ENCODE measurements around the gene PXMP2.

The PXMP2 gene

DNA sequence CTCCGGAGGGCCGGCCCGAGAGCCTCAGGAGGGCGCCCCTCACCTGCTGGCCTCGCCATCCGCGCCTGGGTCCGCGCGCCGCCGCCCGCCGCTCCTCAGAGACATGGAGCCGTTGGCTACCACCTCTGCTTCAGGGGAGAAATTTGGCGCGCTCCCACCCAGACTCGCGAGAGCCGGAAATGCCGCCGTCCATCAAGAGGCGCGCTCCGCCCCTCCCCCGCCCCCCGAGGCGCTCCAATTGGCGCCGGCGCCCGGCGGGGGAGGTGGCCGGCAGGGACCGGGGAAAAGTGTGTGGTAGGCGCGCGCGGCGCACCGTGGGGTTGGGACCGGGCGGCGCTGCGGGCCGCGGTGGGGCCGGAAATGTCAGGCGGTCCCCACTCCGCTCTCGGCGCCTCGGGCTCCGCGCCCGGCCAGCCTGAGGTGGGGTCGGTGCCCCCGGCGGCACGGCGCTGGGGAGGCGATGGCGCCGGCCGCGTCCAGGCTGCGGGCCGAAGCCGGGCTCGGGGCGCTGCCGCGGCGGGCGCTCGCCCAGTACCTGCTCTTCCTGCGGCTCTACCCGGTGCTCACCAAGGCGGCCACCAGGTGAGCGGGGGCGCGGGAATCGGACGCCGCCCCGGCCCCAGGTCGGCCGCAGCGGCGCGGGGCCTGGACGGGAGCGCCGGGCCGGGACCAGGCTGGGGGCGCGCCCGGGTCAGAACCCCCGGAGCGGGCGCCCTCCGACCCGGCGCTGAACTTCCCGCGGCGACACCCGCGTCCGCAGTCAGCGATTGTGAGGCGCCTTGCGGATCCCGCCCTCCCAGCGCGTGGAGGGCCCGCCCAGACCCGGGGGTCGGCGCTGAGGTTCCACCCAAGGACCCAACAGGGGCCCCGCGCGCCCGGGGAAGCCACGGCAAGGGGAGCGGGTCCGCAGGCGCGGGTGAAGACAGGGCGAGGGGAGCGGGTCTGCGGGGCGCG, at the start of gene PXMP2, which contains the start of gene POLE:
TSS of gene PXMP2 (plus strand) at position 377 of the 954 bp plus-strand sequence. CDS start at position 461, 84 bp downstream.
TSS of gene POLE (minus strand) at position 132 of the 954 bp plus-strand sequence. CDS start at position 105, 27 bp downstream.
- peak; percentile 93 for DNase-seq (ENCODE audit: low spot score)

DNA sequence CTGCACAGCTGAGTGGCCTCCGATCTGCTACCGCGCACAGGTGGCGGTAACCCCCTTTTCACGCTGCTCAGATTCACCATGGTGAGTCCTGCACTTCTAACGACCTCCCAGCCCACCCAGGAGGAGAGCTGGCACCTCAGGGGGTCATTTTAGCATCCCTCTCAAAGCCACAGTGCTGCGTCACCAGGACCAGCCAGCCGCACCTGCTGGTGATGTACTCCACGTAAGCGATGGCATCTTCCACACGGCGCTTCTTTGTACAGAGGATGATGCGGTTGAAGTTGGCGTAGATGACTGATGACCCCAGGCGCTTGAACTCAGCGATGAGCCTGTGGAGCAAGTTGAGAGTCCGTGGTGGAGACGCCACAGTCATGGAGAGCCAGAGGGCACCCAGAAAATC, 49.6 kb upstream of the PXMP2 start:
- no peak for DNase-seq (ENCODE audit: low spot score)

DNA sequence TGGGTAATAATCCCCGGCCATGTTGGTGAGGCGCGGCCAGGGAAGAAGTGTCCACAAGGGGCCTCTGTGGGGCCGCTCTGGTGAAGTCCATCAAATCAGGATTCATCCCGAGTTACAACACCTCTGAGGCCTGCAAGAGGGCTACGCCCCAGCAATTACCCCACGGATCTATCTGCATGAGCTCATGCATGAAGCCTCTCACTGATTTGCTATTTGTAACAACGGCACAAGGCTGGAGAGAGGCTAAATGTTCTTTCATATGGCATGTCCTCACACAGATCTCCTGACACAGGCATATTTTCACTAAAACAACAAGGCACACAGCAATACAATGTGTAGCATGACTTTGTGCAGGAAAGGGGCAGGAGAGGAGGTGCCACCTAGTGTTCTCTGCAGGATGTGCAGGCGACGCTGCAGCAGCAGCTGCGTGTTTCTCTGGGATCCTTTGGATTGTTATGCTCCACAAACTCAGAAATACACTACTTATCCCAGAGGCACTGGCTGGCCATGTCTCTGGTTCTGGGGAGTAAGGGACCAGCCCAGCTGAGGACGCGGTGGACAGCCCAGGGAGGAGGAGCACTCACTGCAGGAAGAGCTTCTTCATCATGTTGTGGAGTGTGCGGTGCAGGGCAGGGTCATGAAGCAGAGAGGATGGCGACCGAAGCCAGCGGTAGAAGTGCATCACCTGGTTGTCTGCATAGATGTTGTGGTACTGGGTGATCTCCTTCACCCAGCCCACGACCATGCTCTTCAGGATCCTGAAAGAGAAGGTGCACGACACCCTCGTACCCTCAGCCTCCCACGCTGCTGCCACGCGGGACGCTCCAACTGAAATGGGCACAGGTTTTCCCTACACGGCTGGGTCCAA, 48.6 kb upstream of the PXMP2 start:
- peak; percentile 51 for DNase-seq (ENCODE audit: low spot score)

DNA sequence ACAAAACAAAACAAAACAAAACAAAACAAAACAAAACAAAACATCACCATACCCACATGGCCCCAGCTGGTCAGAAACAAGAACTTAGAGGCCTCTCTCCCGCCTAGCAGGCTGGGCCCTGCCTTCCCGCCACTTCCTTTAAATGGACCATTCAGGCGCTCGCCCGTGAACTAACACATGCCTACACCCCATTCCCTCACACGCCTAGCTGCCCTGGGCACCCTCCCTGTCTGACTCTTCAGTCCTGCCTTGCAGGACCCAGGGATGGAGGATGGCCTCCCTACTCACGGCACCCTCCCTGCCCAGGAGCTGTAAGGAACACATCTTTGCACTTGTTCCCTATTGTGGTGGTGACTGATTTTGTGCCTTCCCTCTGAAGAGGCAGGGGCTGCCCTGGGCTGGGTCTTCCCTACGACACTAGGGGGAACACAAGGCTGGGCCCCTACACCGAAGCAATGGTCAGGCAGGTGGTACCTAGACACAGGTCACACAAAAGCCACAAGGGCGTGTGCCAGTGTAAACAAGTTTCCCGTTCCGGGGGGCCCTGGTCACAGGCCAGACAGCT, 47.3 kb upstream of the PXMP2 start:
- DNase-seq (ENCODE audit: low spot score) = no peak

DNA sequence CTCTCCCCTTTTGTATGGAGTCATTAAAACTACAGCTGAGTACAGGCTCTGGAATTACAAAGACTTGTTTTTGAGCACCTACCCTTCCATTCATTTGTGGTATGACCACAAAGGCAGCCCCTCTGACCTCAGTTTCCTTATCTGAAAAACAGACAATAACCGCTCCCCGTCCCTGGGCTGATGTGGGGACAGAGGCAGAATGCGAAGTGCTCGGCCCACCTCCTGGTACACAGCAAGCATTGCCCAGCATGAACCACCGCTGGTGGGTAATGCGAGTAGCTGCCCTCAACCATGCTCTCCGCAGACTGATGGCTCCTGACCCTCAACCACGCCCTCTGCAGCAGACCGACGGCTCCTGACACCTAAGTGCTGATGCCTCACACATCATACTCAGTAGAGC, 46.5 kb upstream of the PXMP2 start:
- DNase-seq (ENCODE audit: low spot score) = no peak

DNA sequence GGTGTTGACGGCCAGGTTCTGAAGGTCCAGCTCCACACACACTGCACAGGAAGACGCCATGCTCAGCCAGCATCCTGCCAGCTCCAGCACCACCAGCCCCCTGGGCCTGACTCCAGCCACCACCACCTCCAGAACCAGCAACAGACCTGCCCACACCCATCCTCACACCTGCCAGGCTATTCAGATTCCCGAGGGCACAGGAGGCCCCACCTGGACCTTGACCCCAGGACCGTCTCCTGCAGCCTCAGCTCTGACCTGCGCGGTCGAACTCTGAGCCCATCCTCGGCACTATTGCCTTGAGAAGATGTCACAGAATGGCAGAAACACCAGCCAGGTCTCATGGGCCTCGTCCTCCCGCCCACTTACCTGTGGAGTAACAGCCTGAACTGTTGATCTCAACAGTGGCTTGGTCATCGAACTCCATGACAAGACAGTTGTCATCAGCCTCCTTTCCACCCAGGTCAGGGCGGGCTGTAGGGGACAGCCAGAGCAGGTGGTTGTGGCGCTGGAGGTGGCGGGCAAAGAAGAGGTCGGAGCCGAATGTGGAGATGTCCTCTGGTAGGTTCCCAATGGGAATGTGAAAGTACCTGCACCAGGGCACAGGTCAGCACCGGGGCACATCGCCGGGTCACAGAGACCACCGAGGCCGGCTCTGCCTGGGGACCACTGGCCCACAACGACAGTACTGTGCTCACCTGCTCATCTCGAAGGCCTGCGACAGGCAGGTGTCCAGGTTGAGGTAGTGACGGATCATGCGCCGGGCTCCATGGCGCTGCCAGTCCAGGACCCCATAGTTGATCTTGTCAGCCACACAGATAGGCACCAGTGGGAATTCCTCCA, 45.4 kb upstream of the PXMP2 start:
- DNase-seq (ENCODE audit: low spot score) = no peak

DNA sequence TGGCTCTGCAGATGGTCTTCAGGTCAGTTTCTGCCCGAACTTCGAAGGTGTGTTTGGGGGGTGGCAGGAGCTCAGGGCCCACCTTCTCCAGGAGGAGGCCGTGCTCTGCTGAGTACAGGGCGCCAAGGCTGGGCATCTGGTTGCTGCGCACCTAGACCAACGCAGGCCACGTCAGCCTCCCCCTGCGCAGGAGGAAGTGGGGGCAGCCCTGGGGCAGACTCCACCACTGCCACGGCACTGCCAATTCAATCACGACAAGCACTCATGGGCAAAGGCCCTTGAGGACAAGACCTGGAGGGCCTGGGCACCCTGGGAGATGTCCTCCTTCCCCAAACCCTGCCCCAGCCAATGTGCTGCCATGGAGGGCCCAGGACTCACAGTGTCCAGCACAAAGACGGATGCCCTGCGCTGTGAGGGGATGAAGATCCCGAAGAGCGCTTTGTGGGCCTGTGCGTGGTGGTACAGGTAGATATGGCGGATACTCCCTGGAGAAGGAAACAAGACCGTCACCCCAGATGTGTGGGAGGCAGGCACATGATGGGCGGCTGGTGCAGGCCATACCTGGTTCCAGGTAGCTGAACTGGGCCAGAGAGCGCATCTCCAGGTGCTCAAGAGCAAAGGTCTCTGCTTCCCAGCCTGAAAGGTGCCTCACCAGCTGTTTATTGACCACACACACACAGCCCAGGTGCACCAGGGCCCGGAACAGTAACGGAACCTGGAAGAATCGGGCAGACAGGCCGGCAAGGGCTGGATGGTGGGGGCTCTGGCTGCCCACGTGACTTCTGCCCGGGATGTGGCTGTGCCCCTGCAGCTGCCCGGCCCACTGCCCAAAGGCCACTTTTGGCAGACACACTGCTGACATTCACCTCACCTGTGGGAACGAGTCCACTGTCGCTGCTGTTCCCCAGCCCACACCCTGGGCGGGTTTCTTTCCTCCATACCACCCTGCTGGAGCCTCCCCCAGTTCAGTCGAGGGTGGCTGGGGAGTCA, 44.2 kb upstream of the PXMP2 start:
- DNase-seq (ENCODE audit: low spot score) = no peak

DNA sequence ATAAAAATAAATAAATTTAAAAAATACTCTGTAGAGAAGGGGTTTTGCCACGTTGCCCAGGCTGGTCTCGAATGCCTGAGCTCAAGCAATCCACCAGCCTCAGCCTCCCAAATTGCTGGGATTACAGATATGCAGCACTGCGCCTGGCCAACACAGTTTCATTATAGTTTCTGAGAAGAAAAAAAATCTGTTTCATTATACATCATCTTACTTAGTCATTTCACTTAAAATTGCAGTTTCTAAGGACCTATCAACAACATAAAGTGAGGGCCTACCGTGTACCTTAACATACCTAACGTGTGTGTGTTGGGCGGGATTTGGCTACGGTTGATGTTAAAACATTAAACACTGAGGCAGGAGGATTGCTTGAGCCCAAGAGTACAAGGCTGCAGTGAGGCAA, 40.5 kb upstream of the PXMP2 start:
- DNase-seq (ENCODE audit: low spot score) = no peak

DNA sequence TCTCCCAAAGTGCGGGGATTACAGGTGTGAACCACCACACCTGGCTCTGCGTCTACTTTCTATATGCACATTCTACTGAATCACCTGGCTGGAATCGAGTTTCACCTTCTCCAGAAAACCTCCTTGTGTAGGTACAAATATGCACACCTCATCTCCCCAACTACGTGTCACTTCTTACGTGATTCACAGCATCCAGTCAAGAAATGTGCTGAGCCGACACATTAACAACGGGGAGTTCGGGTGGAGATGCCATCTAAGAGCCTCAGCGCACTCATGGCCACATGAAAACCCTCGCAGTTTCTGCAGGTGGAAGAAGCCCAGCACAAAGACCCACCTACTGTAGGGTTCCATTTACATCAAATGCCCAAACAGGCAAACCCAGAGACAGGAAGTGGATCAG, 39.5 kb upstream of the PXMP2 start:
- no peak for DNase-seq (ENCODE audit: low spot score)

DNA sequence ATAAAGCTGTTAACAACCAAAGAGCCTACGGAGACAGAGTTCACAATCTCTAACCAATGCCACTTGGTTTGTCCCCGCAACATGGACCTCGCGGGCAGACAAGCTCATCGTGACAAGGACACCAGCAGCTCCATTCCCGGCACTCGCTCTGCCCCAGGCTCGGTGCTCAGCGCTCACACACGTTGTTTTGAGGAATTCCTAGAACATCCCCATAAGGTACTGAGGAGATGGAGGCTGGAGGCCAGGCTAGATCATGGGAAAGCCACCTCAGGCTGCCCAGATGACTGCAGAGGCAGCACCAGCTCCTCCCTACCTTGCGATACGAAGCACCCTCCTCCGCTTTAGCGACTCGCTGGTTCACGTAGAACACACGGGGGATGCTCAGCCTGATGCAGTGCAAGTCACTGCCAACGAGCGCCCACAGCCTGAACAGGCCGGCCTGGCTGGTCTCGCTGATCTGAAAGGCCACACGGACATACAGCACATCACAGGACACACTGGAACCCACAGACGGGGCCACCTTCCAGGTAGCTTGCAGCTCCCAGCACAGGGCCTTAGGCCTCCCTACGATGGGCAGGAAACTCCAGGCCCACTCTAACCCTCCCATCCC, 38.7 kb upstream of the PXMP2 start:
- no peak for DNase-seq (ENCODE audit: low spot score)

DNA sequence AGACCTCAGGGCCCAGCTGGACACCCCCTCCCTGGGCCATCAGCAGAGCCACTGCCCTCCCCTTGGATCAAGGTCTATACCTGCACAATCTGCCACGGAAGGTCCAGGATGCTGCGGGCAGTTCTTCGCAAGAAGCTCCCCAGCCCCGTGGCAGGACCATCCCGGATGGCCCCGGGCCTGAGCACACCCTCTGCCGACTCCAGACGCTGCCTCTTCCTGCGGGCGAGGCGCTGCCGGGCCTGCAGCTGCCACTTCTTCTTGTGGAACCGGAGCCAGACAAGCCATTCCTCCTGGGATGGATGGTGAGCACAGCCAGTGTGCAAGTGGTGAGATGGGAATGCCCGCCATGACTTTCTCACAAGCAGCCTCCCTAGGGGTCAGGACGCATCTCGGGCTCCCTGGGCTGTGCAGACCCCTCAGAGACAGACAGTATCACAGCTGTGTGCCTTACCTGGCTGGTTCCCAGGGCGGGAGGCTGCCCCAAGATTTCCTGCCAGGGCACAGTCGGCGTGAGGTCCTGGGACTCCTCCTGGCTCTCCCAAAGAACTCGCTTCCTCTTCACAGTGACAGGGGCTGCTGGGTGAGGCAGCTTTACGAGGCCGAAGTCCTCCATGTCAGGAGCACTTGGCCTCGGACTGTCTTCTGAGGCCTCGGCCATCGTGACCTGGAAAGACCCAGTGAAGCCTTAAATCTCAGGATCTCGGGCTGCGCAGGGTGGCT, 38.0 kb upstream of the PXMP2 start:
- no peak for DNase-seq (ENCODE audit: low spot score)

DNA sequence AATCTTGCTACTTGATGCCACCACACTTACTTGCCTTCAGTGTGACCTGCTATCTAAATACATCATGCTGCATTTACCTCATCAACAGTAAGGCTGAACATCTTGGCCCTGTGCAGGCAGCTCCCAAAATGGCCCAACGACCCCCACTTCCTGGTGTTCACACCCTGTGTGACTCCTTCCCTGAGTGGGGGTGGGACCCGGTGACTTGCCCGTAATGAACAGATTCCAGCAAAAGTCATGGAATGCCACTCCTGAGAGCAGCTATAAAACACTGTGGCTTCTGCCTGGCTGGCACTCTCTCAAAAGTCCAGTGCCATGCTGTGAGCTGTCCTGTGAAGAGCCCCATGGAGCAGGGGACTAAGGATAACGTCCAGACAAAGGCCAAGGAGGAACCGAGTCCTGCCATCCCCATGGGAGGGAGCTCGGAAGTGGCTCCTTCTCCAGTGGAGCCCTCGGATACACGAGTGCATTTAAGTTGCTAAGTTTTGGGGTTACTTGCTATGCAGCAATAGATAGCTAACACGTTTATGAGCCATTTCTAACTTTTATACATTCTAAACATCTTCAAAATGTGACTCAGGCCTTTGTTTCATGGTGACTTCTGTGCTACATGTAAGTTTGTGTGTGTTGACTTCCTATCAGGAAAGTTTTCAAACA, 35.8 kb upstream of the PXMP2 start:
- DNase-seq (ENCODE audit: low spot score) = no peak

DNA sequence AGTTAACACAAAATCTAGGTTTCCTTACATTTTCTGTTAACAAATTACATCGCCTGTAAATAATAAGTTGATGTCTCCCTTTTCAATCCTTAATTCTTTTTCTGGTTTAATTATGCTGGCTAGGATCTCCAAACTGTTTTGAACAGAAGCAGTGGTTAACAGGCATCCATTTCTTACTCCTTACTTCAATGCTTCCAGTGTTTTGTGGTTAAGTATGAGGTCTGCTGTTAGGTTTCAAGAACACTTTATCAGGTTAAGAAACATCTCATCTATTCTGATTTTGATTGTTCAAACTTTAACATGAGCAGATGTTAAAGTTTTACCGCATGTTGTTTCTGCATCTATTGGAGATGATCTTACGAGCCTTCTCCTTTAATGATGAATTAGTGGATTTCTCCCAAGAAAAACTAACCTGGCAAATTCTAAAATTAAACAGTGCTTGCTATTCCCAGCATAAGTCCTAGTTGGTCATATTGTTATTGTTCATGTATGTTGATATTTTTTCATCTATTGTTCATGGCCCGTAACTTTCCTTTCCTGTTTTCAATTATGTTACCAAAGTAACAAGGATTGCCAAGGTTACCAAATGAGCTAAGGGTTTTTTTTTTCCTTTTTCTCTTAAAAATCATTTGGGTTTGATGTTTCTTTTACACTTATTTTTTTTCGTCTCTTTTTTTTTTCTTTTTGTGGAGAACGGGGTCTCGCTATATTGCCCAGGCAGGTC, 33.7 kb upstream of the PXMP2 start:
- no peak for DNase-seq (ENCODE audit: low spot score)

DNA sequence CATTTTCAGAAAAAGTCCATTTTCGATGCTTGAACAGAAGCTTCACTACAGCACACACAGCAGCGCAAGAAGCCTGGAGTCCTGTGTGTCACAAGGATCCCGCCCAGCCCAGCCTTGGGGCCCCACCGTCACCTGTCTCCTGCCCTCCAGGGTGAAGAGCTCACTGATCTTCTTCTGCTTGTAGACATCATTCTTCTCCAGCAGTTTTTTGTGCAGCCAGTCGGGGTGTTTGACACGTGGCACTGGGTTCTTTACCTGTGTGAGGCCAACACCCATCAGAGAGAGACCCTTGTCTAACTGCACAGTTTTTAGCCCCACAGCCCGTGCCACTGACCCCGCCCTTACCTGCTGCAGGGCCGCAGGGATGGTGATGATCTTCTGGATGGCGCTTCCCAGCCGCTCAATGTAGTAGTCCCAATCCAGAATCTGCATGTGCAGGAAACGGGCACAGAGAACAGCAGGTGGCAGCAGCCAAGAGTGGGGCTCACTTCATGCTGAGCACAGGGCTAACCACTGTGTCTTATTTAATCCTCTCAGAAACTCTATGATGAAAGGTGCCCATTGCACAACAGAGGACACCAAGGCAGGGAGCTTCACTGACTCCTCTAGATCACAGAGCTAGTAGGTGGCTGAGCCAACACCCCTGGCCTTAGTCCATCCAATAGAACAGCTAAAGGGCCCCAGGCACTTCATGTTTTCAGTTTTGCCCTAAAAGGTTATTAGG, 30.2 kb upstream of the PXMP2 start:
- DNase-seq (ENCODE audit: low spot score) = no peak

DNA sequence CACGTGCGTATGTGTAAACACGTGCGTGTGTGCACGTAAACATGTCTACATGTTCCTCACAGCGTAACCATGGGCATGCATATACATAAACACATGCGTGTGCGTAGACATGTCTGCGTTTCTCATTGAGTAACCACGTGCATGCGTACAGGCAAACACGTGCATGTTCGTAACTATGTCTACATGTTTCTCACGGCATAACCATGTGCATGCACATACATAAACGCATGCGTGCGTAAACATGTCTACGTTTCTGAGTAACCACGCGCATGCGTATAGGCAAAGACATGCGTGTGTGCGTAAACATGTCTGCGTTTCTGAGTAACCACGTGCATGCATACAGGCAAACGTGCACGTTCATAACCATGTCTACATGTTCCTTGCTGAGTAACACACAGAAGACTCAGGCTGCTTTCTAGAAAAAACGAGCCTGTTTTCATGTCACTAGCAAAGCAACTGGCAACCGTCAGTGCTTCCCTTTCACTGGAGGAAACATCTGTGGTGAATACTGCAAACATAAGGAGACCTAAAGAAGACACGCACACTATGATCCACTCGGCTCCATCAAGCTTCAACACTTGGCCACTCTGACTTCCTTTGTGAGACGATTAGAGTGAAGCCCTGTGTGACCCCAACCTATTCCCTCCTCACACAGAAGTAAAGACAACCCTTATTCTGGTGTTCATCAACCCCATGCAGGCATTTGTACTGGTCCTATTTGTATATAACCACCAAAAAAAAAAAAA, 29.1 kb upstream of the PXMP2 start:
- no peak for DNase-seq (ENCODE audit: low spot score)

DNA sequence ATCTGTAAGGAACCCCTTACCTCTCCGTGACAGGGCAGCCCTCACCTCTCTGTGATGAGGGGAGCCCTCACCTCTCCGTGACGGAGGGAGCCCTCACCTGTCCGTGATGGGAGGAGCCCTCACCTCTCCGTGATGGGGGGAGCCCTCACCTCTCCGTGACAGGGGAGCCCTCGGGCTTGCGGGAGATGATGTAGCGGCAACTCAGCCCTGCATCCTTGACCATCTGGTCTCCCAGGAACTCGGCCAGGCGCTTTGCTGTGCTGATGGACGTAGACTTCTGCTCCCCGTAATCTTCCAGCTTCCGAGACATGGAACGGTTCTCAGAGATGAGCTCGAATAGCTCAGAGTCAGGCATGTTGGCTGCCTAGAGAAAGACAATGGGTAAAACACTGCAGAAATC, 28.2 kb upstream of the PXMP2 start:
- DNase-seq (ENCODE audit: low spot score) = no peak

DNA sequence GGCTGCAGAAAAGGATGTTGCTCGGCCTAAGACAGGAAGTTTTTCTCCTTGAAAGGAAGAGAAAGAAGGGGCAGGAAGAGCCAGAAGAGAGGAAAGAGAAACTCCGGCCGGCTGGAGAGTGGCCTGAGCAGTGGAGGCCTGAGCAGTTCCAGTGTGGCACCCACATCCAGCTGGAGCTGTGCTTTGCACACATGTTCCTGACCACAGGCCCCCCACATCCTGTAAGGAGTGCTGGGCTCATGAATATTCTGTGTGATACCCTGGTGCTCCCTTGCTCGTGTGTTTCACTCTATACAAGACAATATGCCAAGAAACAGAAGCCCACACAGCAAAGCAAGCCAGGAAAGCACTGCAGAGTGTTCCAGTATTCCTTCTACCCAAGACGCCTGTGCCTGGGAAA, 27.3 kb upstream of the PXMP2 start:
- no peak for DNase-seq (ENCODE audit: low spot score)
